HG02840 (cell line): ENCODE data around the gene ANKRD34A.

Experiments
- ATAC-seq: cut with Tn5 transposase; IDR thresholded peaks from one replicate; pipeline ENCODE4 v1.9.1; 2021; ENCODE audit warnings: mild to moderate bottlenecking, moderate library complexity, moderate number of reproducible peaks; ENCODE audit not compliant: unreplicated experiment, low FRiP score

The ANKRD34A gene

GRCh38 chr1:145991735-145992412 is 27.5 kb upstream of the ANKRD34A start:
- no peak for ATAC-seq

- ATAC-seq = no peak
Measured at GRCh38 chr1:145990249-145990855, 26.0 kb upstream of the ANKRD34A start.

- ATAC-seq = no peak
Measured at GRCh38 chr1:145988773-145989172, 24.4 kb upstream of the ANKRD34A start.

GRCh38 chr1:145987926-145988325 is 23.6 kb upstream of the ANKRD34A start:
- ATAC-seq = no peak

- no peak for ATAC-seq
Measured at GRCh38 chr1:145986551-145986950, 22.2 kb upstream of the ANKRD34A start.

GRCh38 chr1:145985502-145986439 is 21.4 kb upstream of the ANKRD34A start:
- no peak for ATAC-seq

- no peak for ATAC-seq
Measured at GRCh38 chr1:145985129-145985501, 20.7 kb upstream of the ANKRD34A start.

- ATAC-seq = no peak
Measured at GRCh38 chr1:145983960-145984830, 19.8 kb upstream of the ANKRD34A start.

- no peak for ATAC-seq
Measured at GRCh38 chr1:145983206-145983675, 18.9 kb upstream of the ANKRD34A start.

GRCh38 chr1:145982010-145982723 is 17.8 kb upstream of the ANKRD34A start:
- no peak for ATAC-seq

GRCh38 chr1:145980457-145980994 is 16.2 kb upstream of the ANKRD34A start:
- ATAC-seq = no peak

GRCh38 chr1:145979746-145980456 is 15.5 kb upstream of the ANKRD34A start:
- ATAC-seq = peak; percentile 9

GRCh38 chr1:145978854-145979745 is 14.7 kb upstream of the ANKRD34A start:
- ATAC-seq = peak; percentile 80

- no peak for ATAC-seq
Measured at GRCh38 chr1:145978471-145978853, 14.1 kb upstream of the ANKRD34A start.

- ATAC-seq = no peak
Measured at GRCh38 chr1:145977486-145978470, 13.4 kb upstream of the ANKRD34A start.

GRCh38 chr1:145977016-145977415 is 12.6 kb upstream of the ANKRD34A start:
- ATAC-seq = no peak

GRCh38 chr1:145975216-145975615 is 10.8 kb upstream of the ANKRD34A start:
- ATAC-seq = no peak
